NCI-H146 treated with DMSO at 0.1 percent for 48 hours (cell line): ENCODE data around the gene RIPPLY1.
"Not testable (repeated sequence)": the region's sequence is repeated elsewhere in the genome, so short reads cannot be mapped to it uniquely, and the experiment has no call there.

Experiments
- DNase-seq: peaks from one replicate; lab custom pipeline; 2025; ENCODE audit not compliant: unreplicated experiment; lab: John Stamatoyannopoulos, UW

RIPPLY1 gene

GRCh38 chrX:106912864-106913263 is 9.7 kb upstream of the RIPPLY1 start:
- DNase-seq, result no peak

GRCh38 chrX:106906361-106906760 is 3.2 kb upstream of the RIPPLY1 start:
- DNase-seq, result no peak

DNA sequence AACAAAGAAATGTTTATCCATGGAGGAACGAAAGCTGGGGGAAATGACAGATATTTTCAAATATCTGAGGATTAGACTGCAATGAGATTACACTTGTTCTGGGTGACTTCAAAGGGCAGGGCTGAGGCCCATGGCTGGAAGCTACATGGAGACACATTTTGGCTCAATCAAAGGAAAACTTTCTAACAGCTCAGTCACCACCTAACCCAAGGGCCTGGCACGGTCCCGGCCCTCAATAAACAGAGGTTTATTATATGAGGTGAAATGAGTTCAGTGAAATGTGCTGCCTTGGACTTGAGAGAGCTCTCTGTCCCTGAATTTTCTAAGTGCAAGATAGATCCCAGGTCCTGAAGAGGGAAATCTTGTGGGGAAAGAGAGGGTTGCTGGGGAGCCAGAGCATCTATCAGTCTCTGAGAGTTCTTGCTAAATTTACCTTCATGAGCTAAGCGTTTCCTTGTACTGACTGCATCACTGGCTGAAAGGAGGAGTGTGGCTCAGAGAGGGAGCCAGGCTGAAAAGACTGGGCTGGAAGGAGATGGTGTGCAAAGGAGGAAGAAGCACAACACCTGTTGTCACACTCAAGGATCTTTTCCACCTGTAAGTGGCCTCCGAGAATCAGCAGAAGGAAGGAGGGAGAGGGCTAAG is 2.0 kb upstream of the RIPPLY1 start:
- DNase-seq, result no peak

- no peak for DNase-seq
These were observed 851 bp upstream of the RIPPLY1 start for GRCh38 chrX:106903856-106904528.

DNA sequence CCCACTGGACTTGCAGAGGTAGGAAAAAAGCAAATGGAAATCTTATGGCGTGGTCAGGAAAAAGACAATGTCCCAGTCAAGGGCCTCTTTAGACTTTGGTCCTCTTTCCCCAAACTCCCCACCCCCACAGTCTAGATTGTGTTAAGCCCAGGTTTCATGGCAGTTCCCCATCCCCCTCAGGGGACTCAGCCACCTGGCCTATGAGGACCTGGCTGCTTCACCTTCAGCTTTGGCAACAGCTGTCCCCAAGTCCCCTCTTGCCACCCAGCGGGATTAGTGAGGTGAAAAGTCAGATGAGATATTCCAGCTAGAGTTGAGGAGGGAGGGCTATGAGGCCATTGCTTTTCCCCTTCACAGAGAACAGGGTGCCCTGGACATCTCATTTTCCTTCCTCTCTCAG is 457 bp downstream of the RIPPLY1 start:
- DNase-seq, result no peak

GRCh38 chrX:106901781-106902219 is 1.3 kb downstream of the RIPPLY1 start:
- DNase-seq, result no peak

GRCh38 chrX:106901341-106901740 is 1.8 kb downstream of the RIPPLY1 start:
- DNase-seq, result no peak

DNA sequence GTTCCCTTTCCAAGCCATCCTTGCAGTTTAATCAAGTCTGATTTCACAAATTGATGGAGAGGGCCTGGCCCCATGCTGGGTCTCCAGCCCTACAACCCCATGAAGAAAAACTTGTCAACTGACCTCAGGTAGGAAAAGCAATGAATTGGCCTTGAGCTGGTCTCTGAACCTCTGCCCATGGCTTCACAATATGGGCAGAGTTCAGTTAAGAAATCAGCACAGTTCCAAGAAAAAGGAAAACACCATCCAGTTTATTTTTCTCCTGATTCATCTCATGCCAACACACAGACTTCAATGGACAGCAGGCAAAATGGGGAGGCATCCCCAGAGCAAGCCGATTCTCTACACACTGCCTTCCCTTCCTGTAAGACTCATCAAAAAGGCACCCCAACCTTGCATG is 3.3 kb downstream of the RIPPLY1 start:
- DNase-seq, result no peak

DNA sequence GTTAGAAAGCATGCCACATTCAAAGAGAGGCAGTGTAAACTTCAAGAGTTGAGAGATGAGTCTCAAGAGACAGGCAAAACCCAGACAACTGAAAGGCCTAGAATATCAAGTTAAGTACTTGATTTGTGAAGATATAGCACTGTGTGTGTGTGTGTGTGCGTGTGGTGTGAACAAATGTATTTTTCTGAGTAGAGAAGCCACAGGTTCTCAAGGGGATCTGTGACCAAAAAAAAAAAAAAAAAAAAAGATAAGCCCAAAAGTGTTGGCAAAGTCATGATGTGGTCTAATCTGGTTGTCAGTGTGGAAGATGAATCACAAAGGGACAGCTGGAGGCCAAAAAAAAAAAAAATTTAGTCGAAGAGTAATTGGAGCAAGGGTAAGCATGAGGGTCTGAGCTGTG is 3.9 kb downstream of the RIPPLY1 start:
- DNase-seq, result no peak

GRCh38 chrX:106898462-106898861 is 4.7 kb downstream of the RIPPLY1 start:
- no peak for DNase-seq

DNA sequence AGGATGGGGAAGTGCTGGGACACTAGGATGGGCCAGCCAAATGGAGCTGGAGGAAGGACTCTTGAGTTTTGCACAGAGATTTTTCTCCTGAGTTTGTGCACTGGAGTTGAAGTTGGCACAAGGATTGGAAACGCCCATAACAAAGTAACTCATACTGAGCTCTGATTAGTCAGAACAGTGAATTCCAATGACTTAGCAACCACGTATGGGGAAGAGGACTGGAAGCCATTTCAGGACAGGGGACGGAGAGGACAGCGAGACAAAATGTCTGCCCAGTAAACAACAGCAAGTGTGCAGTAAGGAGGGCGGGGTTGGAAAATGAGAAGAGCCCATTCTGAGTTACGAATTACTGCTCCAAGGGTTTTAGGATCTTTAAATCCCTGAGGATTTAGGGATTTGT is 5.9 kb downstream of the RIPPLY1 start:
- no peak for DNase-seq

DNA sequence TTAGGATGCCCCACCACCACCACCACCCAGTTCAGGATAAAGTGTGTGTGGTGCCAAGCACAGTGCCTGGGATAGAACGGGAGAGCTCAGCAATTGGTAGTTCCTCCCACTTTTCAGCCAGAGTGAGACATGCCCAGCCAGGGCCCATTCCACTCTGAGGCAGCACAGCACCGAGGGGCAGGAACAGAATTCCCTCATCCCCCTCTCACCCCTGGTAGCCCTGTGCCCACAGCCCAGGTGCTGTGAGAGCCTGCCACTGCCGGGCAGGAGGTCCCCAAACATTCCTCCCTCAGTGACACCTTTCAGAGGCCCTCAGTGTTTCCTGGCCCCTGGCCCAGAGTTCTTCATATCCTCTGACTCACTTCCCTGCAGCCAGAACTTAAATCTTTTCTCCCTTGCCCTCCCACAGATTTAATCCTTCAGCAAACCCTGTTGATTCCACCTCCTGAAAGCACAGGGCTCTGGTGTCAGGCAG is 8.1 kb downstream of the RIPPLY1 start:
- no peak for DNase-seq

DNA sequence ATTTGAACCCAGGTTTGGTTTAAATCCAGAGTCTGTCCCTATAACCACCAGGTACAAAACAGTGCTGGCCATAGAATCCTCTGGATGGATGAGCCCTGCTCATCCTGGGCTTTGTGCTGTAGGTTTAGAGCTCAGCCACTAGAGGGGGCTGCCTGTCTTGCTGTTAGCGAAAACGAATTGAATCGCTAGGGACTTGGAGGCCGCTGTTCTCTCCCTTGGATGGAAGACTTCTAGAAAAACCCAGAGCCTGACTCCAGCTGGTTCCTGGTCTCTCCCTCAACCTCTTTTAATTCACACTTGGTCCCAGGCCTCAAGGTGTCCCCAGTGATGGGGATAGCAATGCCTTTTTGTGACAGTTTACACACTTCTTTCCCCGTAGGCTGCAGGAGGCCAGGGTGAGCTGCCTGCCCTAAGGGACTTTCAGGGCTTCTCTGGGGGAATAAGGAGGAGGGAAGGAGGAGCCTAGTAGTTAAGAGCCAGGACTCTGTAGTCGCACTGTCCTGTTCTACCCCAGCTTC is 8.7 kb downstream of the RIPPLY1 start:
- DNase-seq, result peak; percentile 8

DNA sequence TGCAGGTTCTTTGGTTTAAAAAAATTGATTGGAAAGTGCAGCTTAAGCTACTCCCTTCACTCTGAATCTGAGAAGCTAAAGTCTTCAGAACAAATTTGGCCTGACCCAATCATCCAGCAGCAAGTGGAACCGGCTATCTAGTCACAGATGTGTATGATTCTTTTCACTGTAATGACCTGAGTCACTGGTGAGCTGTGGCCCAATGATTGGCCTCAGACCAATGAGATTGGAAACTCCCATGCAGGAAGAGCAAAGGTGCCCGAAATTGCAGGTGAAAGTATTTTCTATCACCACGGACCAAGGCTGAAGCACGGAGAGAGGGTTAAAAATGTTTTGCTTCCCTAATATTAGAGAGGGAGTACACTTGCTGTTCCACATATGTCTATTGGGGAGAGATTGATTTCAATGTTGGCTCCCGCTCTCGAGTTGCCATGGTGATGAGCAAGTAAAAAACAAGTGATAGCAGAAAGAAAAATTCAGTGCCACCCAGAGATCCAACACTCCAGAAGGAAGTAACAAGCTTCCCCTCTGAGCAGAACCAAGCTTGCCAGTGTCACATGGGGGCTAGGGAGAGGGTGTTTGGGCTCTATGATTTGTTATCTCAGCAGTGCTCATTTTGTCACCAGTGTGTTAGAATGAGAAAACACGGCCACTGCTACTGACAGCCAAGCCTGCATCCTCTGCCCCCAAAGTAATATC is 11.2 kb downstream of the RIPPLY1 start:
- DNase-seq, result no peak

- DNase-seq, result no peak
These were observed 13.7 kb downstream of the RIPPLY1 start for GRCh38 chrX:106889468-106889867.

DNA sequence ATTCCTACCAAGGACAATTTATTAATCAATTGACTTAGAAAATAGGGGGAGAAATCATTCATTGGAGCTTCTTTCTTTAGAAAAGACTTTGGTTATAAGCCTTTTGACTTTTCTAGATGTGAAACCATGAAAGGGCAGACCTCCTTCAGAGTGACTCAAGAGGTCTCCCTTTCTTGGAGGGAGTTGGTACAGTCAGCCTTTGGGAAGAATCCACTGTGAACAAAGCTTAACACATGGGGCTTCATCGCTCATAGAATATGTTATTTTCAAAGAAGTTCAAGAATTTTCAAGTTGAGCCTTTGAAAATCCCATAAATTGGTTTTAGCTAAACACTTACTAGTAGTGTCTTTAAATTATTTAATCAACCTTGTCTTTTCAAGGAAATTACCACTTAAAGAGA is 28.0 kb downstream of the RIPPLY1 start:
- no peak for DNase-seq

GRCh38 chrX:106874075-106874474 is 29.1 kb downstream of the RIPPLY1 start:
- DNase-seq, result no peak

- DNase-seq, result not testable (repeated sequence)
These were observed 30.3 kb downstream of the RIPPLY1 start for GRCh38 chrX:106872796-106873195.

DNA sequence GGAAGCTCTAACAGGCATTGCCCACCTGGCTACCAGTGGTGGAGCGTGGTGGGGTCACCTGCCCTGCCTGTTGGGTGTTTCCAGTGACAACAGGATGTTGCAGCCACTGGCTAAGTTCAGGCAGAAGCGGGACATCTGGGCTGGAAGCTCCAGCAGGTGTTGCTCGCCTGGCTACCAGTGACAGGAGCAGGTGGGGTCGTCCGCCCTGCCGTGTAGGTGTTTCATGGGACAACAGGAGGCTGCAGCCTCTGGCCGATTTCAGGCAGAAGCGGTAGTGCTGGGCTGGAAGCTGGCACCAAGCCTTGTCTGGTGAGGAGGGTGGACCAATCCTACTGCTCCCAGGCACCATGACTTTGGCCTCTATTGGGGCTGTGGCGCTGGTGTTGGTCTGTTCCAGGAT is 39.4 kb downstream of the RIPPLY1 start:
- DNase-seq, result no peak

- DNase-seq, result no peak
These were observed 40.0 kb downstream of the RIPPLY1 start for GRCh38 chrX:106862972-106863688.
